ENCODE measurements around the gene UFC1.

Gene UFC1

GRCh38 chr1:161133220-161133740 is 20.5 kb upstream of the UFC1 start:
- DNase-seq (ENCODE audit: low read depth) = no peak

GRCh38 chr1:161137881-161138280 is 15.9 kb upstream of the UFC1 start:
- no peak for DNase-seq (ENCODE audit: low read depth)

- DNase-seq (ENCODE audit: low read depth) = no peak
Observed at GRCh38 chr1:161138431-161138830, 15.3 kb upstream of the UFC1 start.

DNA sequence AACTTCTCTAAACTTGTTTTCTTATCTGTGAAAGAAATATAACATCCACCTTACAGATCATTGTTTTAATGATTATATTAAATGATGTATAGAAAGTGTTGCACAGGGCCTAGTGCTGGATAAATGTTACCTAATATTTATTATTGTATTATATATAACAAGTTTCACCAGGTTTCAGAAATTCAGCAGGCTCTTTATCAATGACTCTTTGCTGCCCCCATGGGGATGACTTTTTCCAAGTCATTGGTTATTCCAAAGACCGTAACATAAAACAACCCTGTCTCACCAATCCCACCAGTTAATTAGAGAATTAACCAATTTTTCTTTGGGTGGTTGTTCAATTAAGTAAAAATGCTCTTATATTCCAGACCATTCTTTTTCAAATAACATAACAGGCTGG is 14.0 kb upstream of the UFC1 start:
- DNase-seq (ENCODE audit: low read depth) = peak; percentile 31

DNA sequence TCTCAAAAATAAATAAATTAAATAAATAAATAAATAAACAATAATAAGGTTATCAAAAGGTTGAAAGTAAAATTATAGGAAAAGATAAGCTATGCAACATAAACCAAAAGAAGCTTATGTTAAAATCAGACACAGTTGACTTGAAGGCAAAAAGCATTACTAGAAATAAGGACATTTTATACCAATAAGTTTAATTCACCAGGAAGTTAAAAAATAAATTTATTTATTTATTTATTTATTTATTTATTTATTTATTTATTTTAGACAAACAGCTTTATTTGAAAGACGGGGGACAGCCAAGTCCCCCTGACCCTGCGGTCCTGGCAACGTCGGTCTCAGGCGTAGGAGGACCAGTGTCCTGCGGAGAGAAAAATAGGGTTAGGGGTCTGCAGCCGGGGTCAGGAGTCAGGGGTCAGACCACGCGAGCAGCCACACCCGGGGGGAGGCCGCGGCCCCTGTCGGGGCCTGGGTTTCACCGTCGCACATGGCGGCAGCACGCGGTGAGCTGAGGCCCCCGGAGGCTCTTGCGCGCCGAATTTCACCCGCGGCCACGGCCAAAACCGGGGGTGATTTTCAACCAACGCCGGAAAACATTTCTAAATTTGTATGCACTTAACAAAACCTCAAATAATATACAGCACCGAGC is 12.9 kb upstream of the UFC1 start:
- no peak for DNase-seq (ENCODE audit: low read depth)

DNA sequence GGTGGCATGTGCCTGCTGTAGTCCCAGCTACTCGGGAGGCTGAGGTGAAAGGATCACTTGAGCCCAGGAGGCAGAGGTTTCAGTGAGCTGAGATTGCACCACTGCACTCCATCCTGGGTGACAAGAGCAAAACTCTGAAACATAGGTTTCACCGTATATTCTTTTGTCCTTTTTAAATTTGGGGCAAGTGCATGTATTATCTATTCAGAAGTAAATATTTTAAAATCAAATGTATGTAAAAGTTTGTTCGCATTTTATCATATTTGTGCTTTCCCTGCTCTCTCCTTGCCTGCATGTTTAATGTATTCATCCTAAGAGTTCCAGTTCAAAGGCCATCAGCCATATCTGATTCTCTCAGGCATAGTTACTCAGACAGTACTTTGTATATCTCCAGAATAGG is 7.9 kb upstream of the UFC1 start:
- DNase-seq (ENCODE audit: low read depth) = no peak

GRCh38 chr1:161153176-161153575 is 602 bp upstream of the UFC1 start:
- no peak for DNase-seq (ENCODE audit: low read depth)

- DNase-seq (ENCODE audit: low read depth) = no peak
Observed at GRCh38 chr1:161157867-161158266, 4.1 kb downstream of the UFC1 start.

DNA sequence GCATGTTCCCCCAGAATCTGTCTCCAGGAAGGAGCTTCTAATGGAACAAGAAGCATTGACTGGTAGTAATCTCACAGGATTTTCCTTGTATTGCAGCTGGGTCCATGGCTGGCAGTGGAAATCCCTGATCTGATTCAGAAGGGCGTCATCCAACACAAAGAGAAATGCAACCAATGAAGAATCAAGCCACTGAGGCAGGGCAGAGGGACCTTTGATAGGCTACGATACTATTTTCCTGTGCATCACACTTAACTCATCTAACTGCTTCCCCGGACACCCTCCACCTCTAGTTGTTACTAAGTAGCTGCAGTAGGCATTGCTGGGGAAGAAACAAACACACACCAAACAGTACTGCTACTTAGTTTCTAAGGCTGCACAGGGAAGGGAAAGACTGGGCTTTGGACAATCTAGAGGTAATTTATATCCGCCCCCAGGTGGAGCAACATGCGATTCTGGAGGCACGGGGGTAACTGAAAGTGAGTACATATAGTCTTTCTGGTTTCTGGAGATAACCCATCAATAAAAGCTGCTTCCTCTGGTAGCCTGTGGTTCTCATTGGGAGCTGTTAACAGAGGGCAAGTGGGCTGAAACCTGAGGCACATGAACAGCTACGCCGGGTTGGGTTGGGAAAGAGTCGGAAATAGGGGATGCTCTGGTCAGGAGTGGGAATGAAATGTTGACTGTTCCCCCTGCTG is 4.7 kb downstream of the UFC1 start:
- no peak for DNase-seq (ENCODE audit: low read depth)

DNA sequence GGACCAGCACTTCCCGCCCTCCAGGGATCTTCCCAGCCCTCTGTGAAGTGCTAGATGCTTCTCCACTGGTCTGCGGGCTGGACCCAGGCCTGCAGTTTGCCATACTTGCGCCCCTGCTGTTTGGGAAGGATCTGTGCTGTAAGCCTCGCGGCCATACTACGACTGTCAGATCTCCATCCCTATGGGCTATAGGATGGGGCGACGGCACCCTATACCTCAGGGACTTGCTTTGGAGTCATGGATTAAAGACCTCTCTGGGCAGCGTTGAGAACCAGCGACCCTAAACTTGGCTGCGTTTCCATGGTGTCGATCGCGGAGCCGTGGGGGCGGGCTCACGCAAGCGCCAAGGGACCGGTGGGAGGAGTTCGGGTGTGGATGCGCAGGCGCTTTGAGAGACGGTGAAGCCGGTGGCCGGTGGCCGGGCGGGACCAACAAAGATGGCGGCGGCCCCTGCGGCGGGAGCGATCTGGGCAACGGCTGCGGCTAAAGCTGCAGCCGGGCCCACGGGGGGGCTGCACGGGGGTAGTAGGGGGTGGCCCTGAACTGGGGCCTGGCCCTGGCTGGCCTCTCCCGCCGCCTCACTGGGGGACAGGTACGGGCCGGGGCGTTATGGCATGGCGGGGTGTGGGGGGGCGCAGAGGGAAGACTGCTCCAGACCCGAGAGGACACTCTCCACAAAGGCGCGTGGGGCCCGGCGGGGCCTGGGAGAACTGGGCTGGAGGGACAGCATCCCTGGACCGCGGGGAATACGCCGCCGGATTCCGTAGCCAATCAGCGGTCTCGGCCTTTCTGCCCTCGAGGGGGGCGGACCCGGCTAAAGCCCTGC is 5.5 kb downstream of the UFC1 start, which contains the start of gene USP21:
TSS of gene USP21 (plus strand) at position 414 of the 826 bp plus-strand sequence. CDS start 1,141 bp downstream, outside the sequence.
- DNase-seq (ENCODE audit: low read depth) = peak; percentile 86

DNA sequence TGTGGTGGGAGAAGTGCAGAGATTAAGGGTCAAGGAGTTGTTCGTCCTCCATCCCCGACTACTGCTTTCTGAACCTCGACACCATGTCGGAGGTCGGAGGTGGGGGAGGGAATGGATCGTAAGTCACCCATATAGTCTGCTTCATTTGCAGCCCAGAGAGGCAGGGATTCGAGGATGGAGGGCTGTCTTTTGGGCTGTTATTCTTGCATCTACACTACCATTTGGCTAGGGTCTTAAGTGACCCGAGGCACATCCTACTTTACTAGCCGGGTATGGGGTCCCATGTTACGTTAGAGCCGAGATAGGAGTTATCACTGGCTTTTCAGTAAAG is 6.1 kb downstream of the UFC1 start:
- no peak for DNase-seq (ENCODE audit: low read depth)

- DNase-seq (ENCODE audit: low read depth) = no peak
Observed at GRCh38 chr1:161160671-161161145, 6.9 kb downstream of the UFC1 start.

DNA sequence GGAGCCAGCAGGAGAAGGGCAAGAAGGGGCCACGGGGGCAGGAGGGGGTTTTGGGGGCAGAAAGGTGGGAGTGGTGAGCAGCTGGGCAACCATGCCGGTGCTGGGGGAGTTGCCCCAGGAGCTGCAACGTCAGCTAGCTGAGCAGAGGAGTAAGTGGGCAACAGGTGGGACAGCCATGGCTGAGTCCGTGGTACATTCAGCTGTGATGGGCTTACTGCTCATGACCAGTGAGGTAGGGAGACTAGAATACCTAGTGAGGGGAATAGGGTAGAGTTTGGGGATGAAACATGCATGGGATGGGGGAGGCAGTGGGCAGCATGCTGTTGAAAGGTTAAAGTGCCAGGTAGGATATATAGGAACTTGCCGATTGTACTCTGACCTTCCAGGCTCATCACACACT is 7.9 kb downstream of the UFC1 start:
- no peak for DNase-seq (ENCODE audit: low read depth)

DNA sequence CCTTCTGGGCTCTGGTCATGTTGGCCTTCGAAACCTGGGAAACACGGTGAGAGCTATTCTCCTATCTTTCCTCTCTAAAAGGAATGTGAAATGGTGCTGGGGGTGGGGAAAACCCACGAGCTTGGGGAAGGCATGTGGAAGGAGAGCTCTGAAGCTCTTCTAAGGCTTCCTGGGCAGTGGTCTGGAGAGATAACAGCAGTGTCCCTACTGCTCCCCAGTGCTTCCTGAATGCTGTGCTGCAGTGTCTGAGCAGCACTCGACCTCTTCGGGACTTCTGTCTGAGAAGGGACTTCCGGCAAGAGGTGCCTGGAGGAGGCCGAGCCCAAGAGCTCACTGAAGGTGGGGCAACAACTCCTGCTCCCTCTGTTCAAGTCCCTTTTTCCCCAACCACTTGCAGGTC is 8.3 kb downstream of the UFC1 start:
- no peak for DNase-seq (ENCODE audit: low read depth)

GRCh38 chr1:161162806-161163205 is 9.0 kb downstream of the UFC1 start:
- DNase-seq (ENCODE audit: low read depth) = no peak

DNA sequence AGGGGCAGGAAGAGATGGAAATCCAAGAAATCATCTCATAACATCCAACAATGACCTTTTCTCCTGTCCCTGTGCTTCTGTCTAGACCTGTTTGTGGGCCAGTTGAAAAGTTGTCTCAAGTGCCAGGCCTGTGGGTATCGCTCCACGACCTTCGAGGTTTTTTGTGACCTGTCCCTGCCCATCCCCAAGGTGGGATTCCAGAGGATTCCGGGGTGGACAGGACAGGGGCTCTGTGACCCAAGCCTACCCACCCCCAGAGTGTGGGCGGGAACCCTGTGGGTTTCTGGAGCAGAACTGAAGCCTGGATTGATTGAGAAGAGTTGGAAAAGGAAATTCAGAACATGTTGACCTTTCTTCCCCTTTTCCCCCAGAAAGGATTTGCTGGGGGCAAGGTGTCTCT is 10.0 kb downstream of the UFC1 start:
- DNase-seq (ENCODE audit: low read depth) = no peak

- DNase-seq (ENCODE audit: low read depth) = no peak
Observed at GRCh38 chr1:161164901-161165610, 11.3 kb downstream of the UFC1 start.

- peak; percentile 98 for DNase-seq (ENCODE audit: low read depth)
Observed at GRCh38 chr1:161165742-161166668, 12.2 kb downstream of the UFC1 start, which contains the start of gene PPOX. TSS of gene PPOX (plus strand) at chr1:161166426. CDS start at chr1:161166848, 422 bp downstream.

- no peak for DNase-seq (ENCODE audit: low read depth)
Observed at GRCh38 chr1:161166669-161167548, 13.1 kb downstream of the UFC1 start.

GRCh38 chr1:161168906-161169305 is 15.1 kb downstream of the UFC1 start:
- DNase-seq (ENCODE audit: low read depth) = no peak
